ENCODE measurements around the gene PDE7B.
"Not testable (repeated sequence)": the region's sequence is repeated elsewhere in the genome, so short reads cannot be mapped to it uniquely, and the experiment has no call there.

PDE7B gene

GRCh38 chr6:136216503-136217401 is 365.3 kb downstream of the PDE7B start:
- in situ Hi-C loops (cut with MboI; ENCODE audit: low sequenced_read_pairs) = no loop called here

- in situ Hi-C loops (cut with MboI; ENCODE audit: low sequenced_read_pairs) = not testable (repeated sequence)
Observed at GRCh38 chr6:136224974-136225373, 373.5 kb downstream of the PDE7B start.

GRCh38 chr6:136225496-136225895 is 374.0 kb downstream of the PDE7B start:
- in situ Hi-C loops (cut with MboI; ENCODE audit: low sequenced_read_pairs) = no loop called here

- in situ Hi-C loops (cut with MboI; ENCODE audit: low sequenced_read_pairs) = no loop called here
Observed at GRCh38 chr6:136226027-136226673, 374.6 kb downstream of the PDE7B start.

GRCh38 chr6:136226674-136227377 is 375.3 kb downstream of the PDE7B start:
- in situ Hi-C loops (cut with MboI; ENCODE audit: low sequenced_read_pairs) = no loop called here

GRCh38 chr6:136228814-136229213 is 377.3 kb downstream of the PDE7B start:
- in situ Hi-C loops (cut with MboI; ENCODE audit: low sequenced_read_pairs) = no loop called here

GRCh38 chr6:136230219-136230853 is 378.8 kb downstream of the PDE7B start:
- in situ Hi-C loops (cut with MboI; ENCODE audit: low sequenced_read_pairs) = no loop called here

- in situ Hi-C loops (cut with MboI; ENCODE audit: low sequenced_read_pairs) = no loop called here
Observed at GRCh38 chr6:136232701-136233100, 381.2 kb downstream of the PDE7B start.

GRCh38 chr6:136235233-136235564 is 383.7 kb downstream of the PDE7B start:
- in situ Hi-C loops (cut with MboI; ENCODE audit: low sequenced_read_pairs) = no loop called here

GRCh38 chr6:136236466-136237293 is 385.2 kb downstream of the PDE7B start:
- in situ Hi-C loops (cut with MboI; ENCODE audit: low sequenced_read_pairs) = no loop called here

GRCh38 chr6:136244061-136244616 is 392.6 kb downstream of the PDE7B start:
- in situ Hi-C loops (cut with MboI; ENCODE audit: low sequenced_read_pairs) = no loop called here
